ENCODE results near the gene POLR1G. TPM values are rescaled to one million over a fixed set of nuclear protein-coding genes. Genes with fewer than 3 reads are reported as not detected.

POLR1G gene
- total and polyA plus RNA-seq, 9 of the 15 experiments (the other 6 are each of a cell fraction or from before 2014, with no cell fraction given), result 3.0 to 50.1 (median 27.4) TPM

- TF ChIP-seq ZNF217 (CRISPR knock-in tag; IDR thresholded peaks at IDR 0.05) (no peak), ZNF79 (CRISPR knock-in tag; IDR thresholded peaks at IDR 0.05; ENCODE audit: low read depth) (no peak), ID3 (CRISPR knock-in tag; IDR thresholded peaks at IDR 0.05) (no peak), ID3 (tag; IDR thresholded peaks at IDR 0.05) (peak; percentile 36), ARID2 (IDR thresholded peaks at IDR 0.05) (no peak), NONO (IDR thresholded peaks at IDR 0.05; ENCODE audit: low read depth in 2 of 2, low read length in 1 of 2) (no peak), FOXA1 (IDR thresholded peaks at IDR 0.05; ENCODE audit: borderline replicate concordance) (no peak), ZNF316 (IDR thresholded peaks at IDR 0.05) (peak; percentile 40), ZNF224 (CRISPR knock-in tag; IDR thresholded peaks at IDR 0.05) (no peak), TAF7 (tag; IDR thresholded peaks at IDR 0.05) (no peak), FOS (IDR thresholded peaks at IDR 0.05; ENCODE audit: extremely low read depth, insufficient read length) (peak; percentile 67), ZNF561 (CRISPR knock-in tag; conservative IDR thresholded peaks at IDR 0.05) (no peak), ATF2 (CRISPR knock-in tag; IDR thresholded peaks at IDR 0.05) (no peak), USF1 (CRISPR knock-in tag; IDR thresholded peaks at IDR 0.05) (peak; percentile 45), STAG1 (CRISPR knock-in tag; IDR thresholded peaks at IDR 0.05; ENCODE audit: borderline replicate concordance) (no peak), ZNF263 (CRISPR knock-in tag; IDR thresholded peaks at IDR 0.05; ENCODE audit: borderline replicate concordance) (no peak)
Observed at GRCh38 chr19:45424191-45425058, 18.0 kb downstream of the POLR1G start (continued).

All from K562 (cell line).